Gastrocnemius medialis (tissue), 4 donors: ENCODE results near the gene BRAT1. TPM values are rescaled to one million over a fixed set of nuclear protein-coding genes. Genes with fewer than 3 reads are reported as not detected.

Experiments used
- ATAC-seq, 2 donors: fragments of 150-250 bp; one replicate each; pipeline ENCODE4 v1.9.1; 2016
- DNase-seq, 2 donors: peaks; one replicate each; pipeline ENCODE4 v3.0.0-alpha.2; 2019
- H3K27ac ChIP-seq, 4 donors: fragments of 200-600 bp; sonication (generic); 1 replicate in 1 of 4; 2 replicates in 3 of 4; pipeline ENCODE4 v1.5.1; 2016 to 2018; ENCODE audit warnings: mild to moderate bottlenecking in 2 of 4, moderate library complexity in 1 of 4
- H3K27me3 ChIP-seq, 3 donors: fragments of 200-600 bp; sonication (generic) in 2 of 3; 1 replicate in 1 of 3; 2 replicates in 2 of 3; pipeline versions ENCODE4 v1.5.1 to v1.6.0; 2016 to 2019; ENCODE audit warnings: mild to moderate bottlenecking in 1 of 3, moderate library complexity in 1 of 3
- H3K36me3 ChIP-seq, 2 donors: fragments of 200-600 bp; sonication (generic) in 1 of 2; one replicate each; pipeline ENCODE4 v1.5.1; 2017 to 2018
- H3K4me1 ChIP-seq, 2 donors: fragments of 200-600 bp; sonication (generic) in 1 of 2; one replicate each; pipeline ENCODE4 v1.5.1; 2016 to 2017; ENCODE audit warnings: mild to moderate bottlenecking in 2 of 2
- H3K4me3 ChIP-seq, 4 donors: fragments of 200-600 bp; sonication (generic) in 3 of 4; 1 replicate in 1 of 4; 2 replicates in 3 of 4; pipeline ENCODE4 v1.5.1; 2016 to 2019; ENCODE audit warnings: mild to moderate bottlenecking in 2 of 4
- H3K9me3 ChIP-seq, 3 donors: fragments of 200-600 bp; sonication (generic) in 2 of 3; 1 replicate in 1 of 3; 2 replicates in 2 of 3; pipeline ENCODE4 v1.5.1; 2016 to 2019
- CTCF ChIP-seq, 5 experiments: fragments of 450-650 bp in 3 of 5; fragments of 200-600 bp in 2 of 5; sonication (generic) in 2 of 5; IDR thresholded peaks in 4 of 5; conservative IDR thresholded peaks in 1 of 5; 1 replicate in 4 of 5; 2 replicates in 1 of 5; pipeline ENCODE4 v1.5.1; 2016 to 2019; ENCODE audit warnings: antibody characterized with exemption in 5 of 5, mild to moderate bottlenecking in 3 of 5, moderate library complexity in 3 of 5
- POLR2A ChIP-seq, 2 donors: fragments of 450-650 bp; IDR thresholded peaks; one replicate each; pipeline ENCODE4 v1.6.1; 2017; ENCODE audit warnings: antibody characterized with exemption in 2 of 2, mild to moderate bottlenecking in 2 of 2, moderate library complexity in 2 of 2
- in situ Hi-C, 4 donors: fragments of 200-750 bp; cut with MboI; loops; one replicate each; pipeline versions ENCODE4 v1.15.0 to v1.8.0; 2017; ENCODE audit warnings: low sequenced_read_pairs in 4 of 4
- intact Hi-C: fragments of 100-400 bp; cut with DNase I; formaldehyde crosslinking; loops from one replicate; pipeline ENCODE4 v1.15.1; 2023; ENCODE audit warnings: low total_unique reads
- total RNA-seq, 4 donors: library from RNA; depleted of rRNA; stranded (reverse); fragments of >200 nt; gene quantifications; one replicate each; pipeline versions ENCODE4 v1.1.0 to v1.2.3, GENCODE V29; 2016

BRAT1 gene
- total RNA-seq, 4 donors from 2014 or later = 15.3 to 36.4 (median 20.2) TPM

- Histone ChIP-seq H3K36me3 (no peaks in the 10 kb centered on the region), H3K4me1 (peaks cover 18 to 22% of the 10 kb centered on the region in 2 donors), H3K9me3 (no peaks in the 10 kb centered on the region), H3K27ac (no peak overlapping the region), H3K27me3 (no peaks in the 10 kb centered on the region), H3K4me3 (no peak overlapping the region)
- in situ Hi-C loops = no loop called here
- intact Hi-C loops = no loop called here
- no peak for TF ChIP-seq POLR2A (IDR thresholded peaks at IDR 0.05)
- no peak for TF ChIP-seq CTCF (IDR thresholded peaks at IDR 0.05 in 4 of 5, conservative IDR thresholded peaks at IDR 0.05 in 1 of 5)
- ATAC-seq (no peak), DNase-seq (no peak)
Measured at GRCh38 chr7:2512713-2513112, 42.6 kb downstream of the BRAT1 start.

GRCh38 chr7:2512179-2512661, 43.1 kb downstream of the BRAT1 start:
- Histone ChIP-seq H3K36me3 (no peaks in the 10 kb centered on the region), H3K4me1 (peaks cover 20 to 25% of the 10 kb centered on the region in 2 donors), H3K27ac (no peak overlapping the region), H3K9me3 (no peaks in the 10 kb centered on the region), H3K4me3 (no peak overlapping the region), H3K27me3 (no peaks in the 10 kb centered on the region)
- DNase-seq (no peak), ATAC-seq (no peak)
- intact Hi-C loops (no loop called here), in situ Hi-C loops (no loop called here)
- TF ChIP-seq CTCF (IDR thresholded peaks at IDR 0.05 in 4 of 5, conservative IDR thresholded peaks at IDR 0.05 in 1 of 5) (no peak), POLR2A (IDR thresholded peaks at IDR 0.05) (no peak)

GRCh38 chr7:2511769-2512168, 43.6 kb downstream of the BRAT1 start:
- in situ Hi-C loops = no loop called here
- intact Hi-C loops = no loop called here
- H3K4me1 ChIP-seq = peaks cover 20 to 25% of the 10 kb centered on the region in 2 donors
- H3K9me3 ChIP-seq = no peaks in the 10 kb centered on the region
- no peaks in the 10 kb centered on the region for H3K27me3 ChIP-seq
- DNase-seq (no peak), ATAC-seq (no peak)
- H3K4me3 ChIP-seq = no peak overlapping the region
- TF ChIP-seq CTCF (IDR thresholded peaks at IDR 0.05 in 4 of 5, conservative IDR thresholded peaks at IDR 0.05 in 1 of 5) (no peak), POLR2A (IDR thresholded peaks at IDR 0.05) (no peak)
- H3K36me3 ChIP-seq = no peaks in the 10 kb centered on the region
- H3K27ac ChIP-seq = no peak overlapping the region

DNA sequence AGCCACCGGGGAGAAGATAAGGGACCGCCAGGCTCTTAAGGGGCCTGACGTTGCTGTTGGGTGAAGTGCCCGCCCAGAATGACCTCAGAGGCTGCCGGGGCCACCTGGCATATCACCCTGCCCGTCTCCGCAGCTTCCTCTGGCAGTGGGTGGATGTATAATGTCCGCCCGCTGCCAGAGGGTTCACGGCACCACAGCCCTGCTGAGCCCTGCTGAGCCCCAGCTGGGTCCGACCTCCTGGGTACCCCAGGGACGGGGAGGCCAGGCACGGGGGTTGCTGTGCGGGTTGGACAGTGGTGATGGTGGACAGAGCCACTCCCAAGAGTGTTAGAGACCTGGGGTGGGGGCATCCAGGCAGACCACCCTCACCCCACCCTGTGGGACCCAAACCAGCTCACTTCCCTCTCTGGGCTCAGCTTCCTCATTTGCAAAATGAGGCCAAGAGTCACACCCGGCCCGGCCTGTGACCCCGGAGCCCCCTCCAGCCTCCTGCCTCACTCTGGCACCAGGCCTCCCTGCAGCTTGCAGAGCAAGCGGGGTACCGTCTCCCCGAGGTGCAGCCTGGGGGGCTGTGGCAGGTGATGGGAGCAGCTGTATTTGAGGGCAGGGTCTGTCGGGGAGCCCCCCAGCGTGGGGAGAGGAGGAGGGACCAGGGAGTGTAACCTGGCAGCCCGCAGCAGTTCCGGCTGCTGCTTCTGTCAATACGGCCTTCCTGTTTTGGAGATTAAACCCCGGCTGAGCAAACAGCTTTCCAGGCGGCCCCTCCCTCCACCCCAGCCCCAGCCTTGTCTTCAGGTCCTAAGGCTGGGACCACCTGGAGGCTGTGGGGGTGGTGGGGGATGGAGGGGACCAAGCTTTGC, 44.2 kb downstream of the BRAT1 start:
- no peak for DNase-seq
- H3K4me3 ChIP-seq = no peak overlapping the region
- in situ Hi-C loops = no loop called here
- no peak overlapping the region for H3K27ac ChIP-seq
- no peak for ATAC-seq
- intact Hi-C loops = no loop called here
- H3K9me3 ChIP-seq = no peaks in the 10 kb centered on the region
- H3K36me3 ChIP-seq = no peaks in the 10 kb centered on the region
- no peak for TF ChIP-seq POLR2A (IDR thresholded peaks at IDR 0.05)
- TF ChIP-seq CTCF (IDR thresholded peaks at IDR 0.05 in 4 of 5, conservative IDR thresholded peaks at IDR 0.05 in 1 of 5) = no peak
- peaks cover 20 to 25% of the 10 kb centered on the region in 2 donors for H3K4me1 ChIP-seq
- H3K27me3 ChIP-seq = no peaks in the 10 kb centered on the region
